Muscle of leg (tissue), 11 donors: ENCODE measurements around the gene ANXA3. TPM values are rescaled to one million over a fixed set of nuclear protein-coding genes. Genes with fewer than 3 reads are reported as not detected.

Experiments used
- DNase-seq: peaks from one replicate; pipeline ENCODE4 v3.0.0; 2013
- H3K27ac ChIP-seq: one replicate; pipeline ENCODE4 v1.5.1; 2013; ENCODE audit warnings: mild to moderate bottlenecking, low read length, control low read depth
- H3K27me3 ChIP-seq: one replicate; pipeline ENCODE4 v1.6.1; 2013; ENCODE audit warnings: low read length; ENCODE audit not compliant: control insufficient read depth, insufficient read depth
- H3K36me3 ChIP-seq: one replicate; pipeline ENCODE4 v1.6.1; 2013; ENCODE audit warnings: low read length; ENCODE audit not compliant: control insufficient read depth, insufficient read depth
- H3K4me1 ChIP-seq: one replicate; pipeline ENCODE4 v1.6.1; 2013; ENCODE audit warnings: low read length; ENCODE audit not compliant: control insufficient read depth, insufficient read depth
- H3K4me3 ChIP-seq: one replicate; pipeline ENCODE4 v1.5.1; 2013; ENCODE audit warnings: low read length, control low read depth
- H3K9me3 ChIP-seq: replicated peaks from 2 replicates; pipeline ENCODE4 v1.6.1; 2013; ENCODE audit warnings: low read depth, low read length; ENCODE audit not compliant: control insufficient read depth
- WGBS: methylation state at CpG from one replicate; pipeline ENCODE4 v1.1.5; 2013; ENCODE audit warnings: missing lambda C conversion rate; ENCODE audit not compliant: insufficient coverage; 5-methylcytosine and 5-hydroxymethylcytosine counted together
- polyA plus RNA-seq, 8 donors: library from polyadenylated mRNA; unstranded; fragments of 120-200 nt; gene quantifications; one replicate each; pipeline versions ENCODE4 v1.2.1 to v1.2.3, GENCODE V29; 2013; ENCODE audit warnings: inconsistent platforms in 1 of 8, low replicate concordance in 1 of 8; ENCODE audit not compliant: insufficient read length in 8 of 8, insufficient read depth in 1 of 8
- total RNA-seq: library from RNA; stranded (reverse); fragments of 120-200 nt; gene quantifications from one replicate; pipeline ENCODE4 v1.2.4, GENCODE V29; 2013

The ANXA3 gene
- total and polyA plus RNA-seq, 9 donors: 6.0 to 15.9 (median 8.4) TPM

- peak overlapping the region; percentile 70 for H3K27ac ChIP-seq
- H3K36me3 ChIP-seq: no peaks in the 10 kb centered on the region
- H3K4me3 ChIP-seq: no peak overlapping the region
- peaks cover 8% of the 10 kb centered on the region for H3K4me1 ChIP-seq
- WGBS: 86% methylated on average over 1 of the region's 3 CpGs
- no peaks in the 10 kb centered on the region for H3K9me3 ChIP-seq
- peak; percentile 70 for DNase-seq
- H3K27me3 ChIP-seq: no peaks in the 10 kb centered on the region
Observed at GRCh38 chr4:78568640-78569305, 17.2 kb downstream of the ANXA3 start.

GRCh38 chr4:78569306-78569821, 17.8 kb downstream of the ANXA3 start:
- Histone ChIP-seq H3K27ac (peak overlapping the region; percentile 70), H3K4me1 (peaks cover 8% of the 10 kb centered on the region), H3K27me3 (no peaks in the 10 kb centered on the region), H3K4me3 (no peak overlapping the region), H3K9me3 (no peaks in the 10 kb centered on the region), H3K36me3 (no peaks in the 10 kb centered on the region)
- WGBS: 64% methylated on average over 2 of the region's 6 CpGs
- DNase-seq: peak; percentile 88

GRCh38 chr4:78570117-78570516, 18.5 kb downstream of the ANXA3 start:
- Histone ChIP-seq H3K27me3 (no peaks in the 10 kb centered on the region), H3K9me3 (no peaks in the 10 kb centered on the region), H3K4me3 (no peak overlapping the region), H3K4me1 (peaks cover 8% of the 10 kb centered on the region), H3K36me3 (no peaks in the 10 kb centered on the region), H3K27ac (no peak overlapping the region)
- no CpG with 5 or more reads among the region's 2 CpGs for WGBS
- no peak for DNase-seq

GRCh38 chr4:78571804-78572203, 20.2 kb downstream of the ANXA3 start:
- no peak overlapping the region for H3K27ac ChIP-seq
- peaks cover 8% of the 10 kb centered on the region for H3K4me1 ChIP-seq
- DNase-seq: no peak
- no peaks in the 10 kb centered on the region for H3K27me3 ChIP-seq
- H3K9me3 ChIP-seq: no peaks in the 10 kb centered on the region
- no CpG with 5 or more reads among the region's 1 CpG for WGBS
- no peak overlapping the region for H3K4me3 ChIP-seq
- H3K36me3 ChIP-seq: no peaks in the 10 kb centered on the region

GRCh38 chr4:78578674-78579425, 27.3 kb downstream of the ANXA3 start:
- 96% methylated on average over 3 of the region's 3 CpGs for WGBS

GRCh38 chr4:78581618-78582017, 30.0 kb downstream of the ANXA3 start:
- peak; percentile 33 for DNase-seq
- no peak overlapping the region for H3K4me3 ChIP-seq
- H3K9me3 ChIP-seq: no peaks in the 10 kb centered on the region
- no peaks in the 10 kb centered on the region for H3K36me3 ChIP-seq
- no peaks in the 10 kb centered on the region for H3K4me1 ChIP-seq
- H3K27ac ChIP-seq: no peak overlapping the region
- H3K27me3 ChIP-seq: no peaks in the 10 kb centered on the region
- 67% methylated on average over 1 of the region's 3 CpGs for WGBS

More at GRCh38 chr4:78578674-78579425, 27.3 kb downstream of the ANXA3 start:
- H3K27ac ChIP-seq: no peak overlapping the region
- no peaks in the 10 kb centered on the region for H3K4me1 ChIP-seq
- H3K4me3 ChIP-seq: no peak overlapping the region
- H3K9me3 ChIP-seq: no peaks in the 10 kb centered on the region
- no peak for DNase-seq
- no peaks in the 10 kb centered on the region for H3K27me3 ChIP-seq
- H3K36me3 ChIP-seq: no peaks in the 10 kb centered on the region

- WGBS: 92% methylated on average over 3 of the region's 4 CpGs
- H3K27me3 ChIP-seq: no peaks in the 10 kb centered on the region
- H3K4me1 ChIP-seq: no peaks in the 10 kb centered on the region
- H3K4me3 ChIP-seq: no peak overlapping the region
- DNase-seq: no peak
- no peak overlapping the region for H3K27ac ChIP-seq
- H3K9me3 ChIP-seq: no peaks in the 10 kb centered on the region
- H3K36me3 ChIP-seq: no peaks in the 10 kb centered on the region
Observed at GRCh38 chr4:78584863-78585547, 33.4 kb downstream of the ANXA3 start.

- H3K4me3 ChIP-seq: no peak overlapping the region
- no CpG with 5 or more reads among the region's 1 CpG for WGBS
- no peaks in the 10 kb centered on the region for H3K4me1 ChIP-seq
- H3K9me3 ChIP-seq: no peaks in the 10 kb centered on the region
- no peak for DNase-seq
- H3K27ac ChIP-seq: no peak overlapping the region
- no peaks in the 10 kb centered on the region for H3K36me3 ChIP-seq
- H3K27me3 ChIP-seq: no peaks in the 10 kb centered on the region
Observed at GRCh38 chr4:78585633-78586032, 34.1 kb downstream of the ANXA3 start.

GRCh38 chr4:78588894-78589545, 37.5 kb downstream of the ANXA3 start:
- H3K4me1 ChIP-seq: no peaks in the 10 kb centered on the region
- H3K9me3 ChIP-seq: no peaks in the 10 kb centered on the region
- no peak overlapping the region for H3K27ac ChIP-seq
- no peak for DNase-seq
- H3K36me3 ChIP-seq: no peaks in the 10 kb centered on the region
- no peaks in the 10 kb centered on the region for H3K27me3 ChIP-seq
- WGBS: 45% methylated on average over 4 of the region's 4 CpGs
- no peak overlapping the region for H3K4me3 ChIP-seq

GRCh38 chr4:78591404-78591803, 39.8 kb downstream of the ANXA3 start:
- H3K27me3 ChIP-seq: no peaks in the 10 kb centered on the region
- H3K4me3 ChIP-seq: no peak overlapping the region
- DNase-seq: peak; percentile 76
- no peaks in the 10 kb centered on the region for H3K36me3 ChIP-seq
- no peaks in the 10 kb centered on the region for H3K9me3 ChIP-seq
- H3K4me1 ChIP-seq: no peaks in the 10 kb centered on the region
- no CpG with 5 or more reads among the region's 2 CpGs for WGBS
- H3K27ac ChIP-seq: peak overlapping the region; percentile 69
